Lower leg skin (tissue), 4 donors: Measurements from ENCODE around the gene SHOX. TPM values are rescaled to one million over a fixed set of nuclear protein-coding genes. Genes with fewer than 3 reads are reported as not detected.
A peak's percentile ranks its signal among the peaks of the same experiment; 100 is the strongest.

ENCODE experiments used
- DNase-seq, 2 donors: peaks; one replicate each; pipeline ENCODE4 v3.0.0-alpha.2; 2019; ENCODE audit warnings: low spot score in 2 of 2
- H3K4me3 ChIP-seq: fragments of 200-600 bp; sonication (generic); 2 replicates; pipeline ENCODE4 v1.5.1; 2017; ENCODE audit warnings: mild to moderate bottlenecking, low read depth; ENCODE audit not compliant: poor library complexity, severe bottlenecking
- CTCF ChIP-seq, 3 donors: fragments of 450-650 bp; IDR thresholded peaks; one replicate each; pipeline ENCODE4 v1.5.1; 2016; ENCODE audit warnings: antibody characterized with exemption in 3 of 3, mild to moderate bottlenecking in 3 of 3, moderate library complexity in 2 of 3
- POLR2A ChIP-seq, 2 donors: fragments of 450-650 bp; IDR thresholded peaks; one replicate each; pipeline ENCODE4 v1.6.1; 2016 to 2017; ENCODE audit warnings: antibody characterized with exemption in 2 of 2, mild to moderate bottlenecking in 1 of 2, moderate library complexity in 1 of 2
- WGBS, 2 donors: methylation state at CpG; one replicate each; pipeline ENCODE4 v1.1.5; 2018; 5-methylcytosine and 5-hydroxymethylcytosine counted together
- intact Hi-C: fragments of 100-400 bp; cut with DNase I; formaldehyde crosslinking; loops from one replicate; pipeline ENCODE4 v1.15.0; 2023; ENCODE audit warnings: low total_unique reads
- total RNA-seq, 4 donors: library from RNA; depleted of rRNA; stranded (reverse); fragments of >200 nt; gene quantifications; one replicate each; pipeline ENCODE4 v1.1.0, GENCODE V29; 2016

Gene SHOX
- total RNA-seq, 4 donors from 2014 or later, result 0.54 to 2.4 TPM; not detected in 2

- no peak overlapping the region for H3K4me3 ChIP-seq
- TF ChIP-seq POLR2A (IDR thresholded peaks at IDR 0.05) (no peak), CTCF (IDR thresholded peaks at IDR 0.05) (no peak)
- intact Hi-C loops, result no loop called here
- 80 to 88% methylated on average over 5 of the region's 5 CpGs for WGBS, 2 donors
- DNase-seq, result peak in 1 of 2 donors; percentile 72
Measured at GRCh38 chrX:701673-702072, 71.1 kb downstream of the SHOX start.

GRCh38 chrX:703466-703865 lies 72.9 kb downstream of the SHOX start:
- no peak overlapping the region for H3K4me3 ChIP-seq
- 67 to 70% methylated on average over 2 of the region's 2 CpGs for WGBS, 2 donors
- no peak for DNase-seq
- intact Hi-C loops, result no loop called here
- TF ChIP-seq CTCF (IDR thresholded peaks at IDR 0.05) (no peak), POLR2A (IDR thresholded peaks at IDR 0.05) (no peak)

GRCh38 chrX:703866-704265 lies 73.3 kb downstream of the SHOX start:
- intact Hi-C loops, result no loop called here
- WGBS, 2 donors, result 75 to 77% methylated on average over 3 of the region's 3 CpGs
- DNase-seq, result no peak
- TF ChIP-seq CTCF (IDR thresholded peaks at IDR 0.05) (no peak), POLR2A (IDR thresholded peaks at IDR 0.05) (no peak)
- no peak overlapping the region for H3K4me3 ChIP-seq

Other genes with a start within 250 kb of the SHOX start
- 100 to 1,000 TPM in 1 of 4 donors, 10 to 100 TPM in 3; 37.6 to 106 (median 46.6) TPM for gene PPP2R3B, start 243.9 kb upstream of the SHOX start, total RNA-seq